T-cell (primary cell): ENCODE data around the gene LIMS1. TPM values are rescaled to one million over a fixed set of nuclear protein-coding genes. Genes with fewer than 3 reads are reported as not detected.

Source experiments
- ATAC-seq, 4 experiments: fragments of 200-7000 bp in 3 of 4; fragments of 150-1000 bp in 1 of 4; cut with Tn5 transposase; replicated peaks in 1 of 4; 1 replicate in 3 of 4; 2 replicates in 1 of 4; pipeline ENCODE4 v1.10.0; 2021; ENCODE audit warnings: moderate library complexity in 3 of 4, mild to moderate bottlenecking in 2 of 4, moderate number of reproducible peaks in 1 of 4
- CTCF ChIA-PET, 2 donors: fragments of 300-600 bp; sonication (Branson Sonifier 250); formaldehyde crosslinking; loops; one replicate each; lab custom pipeline; 2022; ENCODE audit warnings: antibody characterized with exemption in 2 of 2; lab: Charles Lee
- POLR2A ChIA-PET, 2 donors: fragments of 300-600 bp; sonication (Branson Sonifier 250); formaldehyde crosslinking; loops; one replicate each; lab custom pipeline; 2022; ENCODE audit warnings: antibody characterized with exemption in 2 of 2; lab: Charles Lee
- DNase-seq, 35 experiments: peaks; one replicate each; pipeline versions ENCODE4 v3.0.0 to v3.0.0-alpha.2; 2013 to 2023
- H3K27ac ChIP-seq: one replicate; pipeline ENCODE4 v1.5.1; 2013; ENCODE audit warnings: low read length
- H3K27me3 ChIP-seq, 2 experiments: replicated peaks in 1 of 2; 1 replicate in 1 of 2; 2 replicates in 1 of 2; pipeline versions ENCODE4 v1.6.1 to v1.7.0; 2013; ENCODE audit warnings: low read length in 1 of 2, mixed read lengths in 1 of 2; ENCODE audit not compliant: control insufficient read depth in 2 of 2, insufficient read depth in 2 of 2; ENCODE audit errors: extremely low read depth in 1 of 2
- H3K36me3 ChIP-seq, 2 donors: 1 replicate in 1 of 2; 2 replicates in 1 of 2; pipeline versions ENCODE4 v1.6.1 to v1.7.0; 2013; ENCODE audit warnings: low read length in 1 of 2; ENCODE audit not compliant: control insufficient read depth in 2 of 2, insufficient read depth in 1 of 2; ENCODE audit errors: extremely low read depth in 1 of 2
- H3K4me1 ChIP-seq, 2 experiments: 1 replicate in 1 of 2; 2 replicates in 1 of 2; pipeline versions ENCODE4 v1.6.1 to v1.7.0; 2013; ENCODE audit warnings: low read length in 2 of 2, mixed read lengths in 1 of 2; ENCODE audit not compliant: insufficient read depth in 2 of 2, control insufficient read depth in 1 of 2; ENCODE audit errors: extremely low read depth in 1 of 2
- H3K4me3 ChIP-seq, 2 donors: 1 replicate in 1 of 2; 2 replicates in 1 of 2; pipeline versions ENCODE4 v1.5.1 to v1.7.0; 2013; ENCODE audit warnings: mild to moderate bottlenecking in 2 of 2, low read length in 1 of 2, moderate library complexity in 1 of 2; ENCODE audit not compliant: control insufficient read depth in 1 of 2; ENCODE audit errors: extremely low read depth in 1 of 2
- H3K9me3 ChIP-seq: 2 replicates; pipeline ENCODE4 v1.7.0; 2013
- H3K27ac Mint-ChIP-seq, 2 donors: one replicate each; pipeline ENCODE4 v1.8.0; 2020 to 2021; ENCODE audit warnings: mild to moderate bottlenecking in 2 of 2, mixed read lengths in 2 of 2
- H3K27me3 Mint-ChIP-seq, 2 donors: one replicate each; pipeline ENCODE4 v1.8.0; 2021 to 2022; ENCODE audit warnings: mixed read lengths in 2 of 2
- H3K36me3 Mint-ChIP-seq: one replicate; pipeline ENCODE4 v1.8.0; 2021; ENCODE audit warnings: mixed read lengths
- H3K4me1 Mint-ChIP-seq, 3 donors: one replicate each; pipeline ENCODE4 v1.8.0; 2020 to 2022; ENCODE audit warnings: mixed read lengths in 3 of 3, mild to moderate bottlenecking in 1 of 3
- H3K4me3 Mint-ChIP-seq, 3 donors: one replicate each; pipeline ENCODE4 v1.8.0; 2020 to 2022; ENCODE audit warnings: mild to moderate bottlenecking in 3 of 3, mixed read lengths in 3 of 3, moderate library complexity in 3 of 3
- H3K9me3 Mint-ChIP-seq, 3 donors: one replicate each; pipeline ENCODE4 v1.8.0; 2020 to 2022; ENCODE audit warnings: mixed read lengths in 3 of 3
- WGBS: methylation state at CpG from one replicate; pipeline ENCODE4 v1.1.5; 2013; ENCODE audit warnings: missing lambda C conversion rate; ENCODE audit not compliant: insufficient coverage; 5-methylcytosine and 5-hydroxymethylcytosine counted together
- total RNA-seq, 35 experiments: library from RNA in 6 of 35; stranded (reverse) in 6 of 35; fragments of 120-200 nt in 1 of 35; gene quantifications; one replicate each; pipeline versions ENCODE4 v1.2.1 to v1.2.4 and lab custom pipeline; 2013 to 2026

The LIMS1 gene
- total RNA-seq, 5 donors from 2014 or later (not counting 1 experiment from before 2014, with no cell fraction given) = 55.5 to 82.8 (median 56.9) TPM

GRCh38 chr2:108586631-108587030, 52.4 kb downstream of the LIMS1 start:
- POLR2A ChIA-PET = interaction anchor here in 1 of 2 donors (0.6 kb wide), 1 partner anchor 110 kb away, joined by 6 read pairs; no protein-coding TSS in a partner anchor
- H3K4me1 Mint-ChIP-seq = peaks cover 25 to 32% (median 30%) of the 10 kb centered on the region in 3 donors

DNA sequence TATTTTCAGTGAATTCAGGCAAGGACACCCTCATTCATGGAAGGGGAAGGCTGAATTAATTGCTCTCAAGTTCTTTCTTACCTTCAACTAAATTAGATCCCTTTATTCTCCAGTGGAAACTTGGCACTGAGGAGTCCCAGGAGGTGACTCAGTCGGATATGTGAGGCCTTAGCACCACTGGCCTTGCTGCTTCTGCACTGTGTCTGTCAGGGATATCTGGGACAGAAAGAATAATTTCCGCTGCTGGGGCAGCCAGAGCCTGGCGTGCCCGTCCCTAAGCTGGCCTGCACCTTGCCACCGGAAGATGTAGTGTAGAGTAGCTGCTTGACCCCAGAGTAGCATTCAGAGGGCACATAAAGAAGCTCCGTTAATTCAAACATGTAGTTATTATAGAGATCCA, 53.4 kb downstream of the LIMS1 start:
- Histone ChIP-seq H3K4me1 (peaks cover 2 to 3% of the 10 kb centered on the region in 2 experiments), H3K9me3 (no peaks in the 10 kb centered on the region), H3K27ac (no peak overlapping the region), H3K27me3 (no peaks in the 10 kb centered on the region), H3K4me3 (no peak overlapping the region), H3K36me3 (no peaks in the 10 kb centered on the region)
- ChIA-PET CTCF (interaction anchor here in 1 of 2 donors (0.7 kb wide), 1 partner anchor 601 kb away, joined by 4 read pairs; no protein-coding TSS in a partner anchor), POLR2A (no interaction called here)
- Mint-ChIP-seq H3K9me3 (no peaks in the 10 kb centered on the region), H3K36me3 (no peaks in the 10 kb centered on the region), H3K4me1 (peaks cover 27 to 32% (median 30%) of the 10 kb centered on the region in 3 donors), H3K27ac (peak overlapping the region in 1 of 2 donors; percentile 70), H3K4me3 (no peak overlapping the region), H3K27me3 (no peaks in the 10 kb centered on the region)
- WGBS = 97% methylated on average over 5 of the region's 6 CpGs
- DNase-seq (no peak), ATAC-seq (no peak)

More at GRCh38 chr2:108586631-108587030, 52.4 kb downstream of the LIMS1 start:
- Histone ChIP-seq H3K9me3 (no peaks in the 10 kb centered on the region), H3K4me1 (peaks cover 2 to 3% of the 10 kb centered on the region in 2 experiments), H3K27me3 (no peaks in the 10 kb centered on the region), H3K4me3 (no peak overlapping the region), H3K36me3 (no peaks in the 10 kb centered on the region), H3K27ac (no peak overlapping the region)
- Mint-ChIP-seq H3K9me3 (no peaks in the 10 kb centered on the region), H3K36me3 (no peaks in the 10 kb centered on the region), H3K27ac (no peak overlapping the region), H3K4me3 (no peak overlapping the region), H3K27me3 (no peaks in the 10 kb centered on the region)
- DNase-seq (no peak), ATAC-seq (no peak)
- CTCF ChIA-PET = interaction anchor here in 1 of 2 donors (0.8 kb wide), 1 partner anchor 13 kb away, joined by 3 read pairs; no protein-coding TSS in a partner anchor
- 100% methylated on average over 1 of the region's 5 CpGs for WGBS

DNA sequence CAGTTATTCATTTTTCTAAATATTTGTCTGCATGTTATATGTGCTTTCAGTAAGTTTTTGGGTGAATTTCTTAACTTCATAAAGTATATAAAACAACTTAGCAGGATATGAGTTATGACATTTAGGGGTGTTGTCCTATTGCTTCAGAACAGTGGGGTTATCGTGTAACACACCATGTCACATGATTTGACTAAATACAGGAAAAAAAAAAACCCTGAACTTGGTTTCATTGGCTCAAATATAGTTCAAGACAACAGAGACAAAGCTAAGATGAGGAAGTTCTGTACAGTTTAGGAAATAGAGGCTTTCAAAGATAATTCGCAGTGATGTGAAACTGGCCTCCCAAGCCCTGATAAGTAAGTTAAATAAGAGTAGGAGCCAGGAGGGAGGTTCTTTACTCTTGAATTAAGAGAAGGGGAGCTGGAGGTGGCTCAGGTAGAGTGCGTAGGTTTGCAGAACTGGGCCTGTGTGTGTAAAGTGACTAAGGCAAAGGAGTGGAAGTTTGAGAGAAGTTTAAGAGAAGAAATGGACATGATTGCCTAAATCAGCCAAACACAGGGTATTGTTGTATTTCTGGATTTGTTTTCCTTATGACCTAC, 53.9 kb downstream of the LIMS1 start:
- no peaks in the 10 kb centered on the region for H3K36me3 ChIP-seq
- whole genome bisulfite sequencing = 77% methylated on average over 2 of the region's 3 CpGs
- ATAC-seq = peak in 1 of 4 experiments; percentile 75
- Mint-ChIP-seq H3K9me3 (no peaks in the 10 kb centered on the region), H3K27me3 (no peaks in the 10 kb centered on the region), H3K4me3 (peak overlapping the region in 1 of 3 donors; percentile 6), H3K27ac (peak overlapping the region; percentile 56 to 70), H3K36me3 (no peaks in the 10 kb centered on the region), H3K4me1 (peaks cover 27 to 32% (median 30%) of the 10 kb centered on the region in 3 donors)
- no peak for DNase-seq
- ChIA-PET CTCF (interaction anchor here (0.6 to 0.7 kb wide), 2 partner anchors 10 to 601 kb away, joined by 4 to 5 read pairs; no protein-coding TSS in a partner anchor), POLR2A (no interaction called here)
- H3K4me3 ChIP-seq = no peak overlapping the region
- no peaks in the 10 kb centered on the region for H3K9me3 ChIP-seq
- H3K27ac ChIP-seq = no peak overlapping the region
- no peaks in the 10 kb centered on the region for H3K27me3 ChIP-seq
- peaks cover 2 to 3% of the 10 kb centered on the region in 2 experiments for H3K4me1 ChIP-seq

DNA sequence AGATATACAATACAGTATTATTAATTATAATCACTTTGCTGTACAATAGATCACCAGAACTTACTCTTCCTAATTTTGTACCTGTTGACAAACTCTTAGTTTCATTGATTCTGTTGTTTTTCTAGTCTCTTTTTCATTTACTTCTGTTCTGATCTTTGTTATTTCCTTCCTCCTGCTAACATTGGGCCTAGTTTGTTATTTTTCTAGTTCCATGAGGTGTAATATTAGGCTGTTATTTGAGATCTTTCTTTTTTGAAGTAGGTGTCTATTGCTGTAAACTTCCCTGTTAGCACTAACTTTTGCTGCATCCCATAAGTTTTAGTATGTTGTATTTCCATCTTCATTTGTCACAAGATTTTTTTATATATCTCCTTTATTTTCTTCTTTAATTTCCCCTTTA, 55.1 kb downstream of the LIMS1 start:
- H3K27me3 Mint-ChIP-seq = no peaks in the 10 kb centered on the region
- Histone ChIP-seq H3K27ac (no peak overlapping the region), H3K36me3 (no peaks in the 10 kb centered on the region), H3K9me3 (no peaks in the 10 kb centered on the region), H3K4me3 (no peak overlapping the region), H3K4me1 (peaks cover 0 to 2% of the 10 kb centered on the region in 2 experiments), H3K27me3 (no peaks in the 10 kb centered on the region)
- H3K27ac Mint-ChIP-seq = no peak overlapping the region
- ATAC-seq (no peak), DNase-seq (no peak)
- no peaks in the 10 kb centered on the region for H3K36me3 Mint-ChIP-seq
- POLR2A ChIA-PET = no interaction called here
- H3K4me1 Mint-ChIP-seq = peaks cover 31 to 37% (median 34%) of the 10 kb centered on the region in 3 donors
- H3K4me3 Mint-ChIP-seq = no peak overlapping the region
- CTCF ChIA-PET = no interaction called here
- H3K9me3 Mint-ChIP-seq = no peaks in the 10 kb centered on the region

- no peak overlapping the region for H3K27ac Mint-ChIP-seq
- CTCF ChIA-PET = no interaction called here
Measured at GRCh38 chr2:108589781-108590180, 55.5 kb downstream of the LIMS1 start.

GRCh38 chr2:108591163-108591562, 56.9 kb downstream of the LIMS1 start:
- Mint-ChIP-seq H3K4me3 (no peak overlapping the region), H3K27me3 (no peaks in the 10 kb centered on the region), H3K9me3 (no peaks in the 10 kb centered on the region), H3K4me1 (peaks cover 41 to 46% (median 44%) of the 10 kb centered on the region in 3 donors), H3K27ac (peak overlapping the region in 1 of 2 donors; percentile 58), H3K36me3 (no peaks in the 10 kb centered on the region)
- 77% methylated on average over 6 of the region's 6 CpGs for WGBS
- POLR2A ChIA-PET = no interaction called here
- CTCF ChIA-PET = no interaction called here
- Histone ChIP-seq H3K4me1 (peaks cover 0 to 2% of the 10 kb centered on the region in 2 experiments), H3K36me3 (no peaks in the 10 kb centered on the region), H3K9me3 (no peaks in the 10 kb centered on the region), H3K27me3 (no peaks in the 10 kb centered on the region), H3K4me3 (no peak overlapping the region), H3K27ac (no peak overlapping the region)
- ATAC-seq = no peak
- peak in 2 of 35 experiments; percentile 14 to 44 for DNase-seq

More at GRCh38 chr2:108589781-108590180, 55.5 kb downstream of the LIMS1 start:
- Mint-ChIP-seq H3K36me3 (no peaks in the 10 kb centered on the region), H3K9me3 (no peaks in the 10 kb centered on the region), H3K27me3 (no peaks in the 10 kb centered on the region), H3K4me1 (peaks cover 33 to 42% (median 36%) of the 10 kb centered on the region in 3 donors), H3K4me3 (no peak overlapping the region)
- Histone ChIP-seq H3K9me3 (no peaks in the 10 kb centered on the region), H3K27ac (no peak overlapping the region), H3K27me3 (no peaks in the 10 kb centered on the region), H3K4me3 (no peak overlapping the region), H3K4me1 (peaks cover 0 to 2% of the 10 kb centered on the region in 2 experiments), H3K36me3 (no peaks in the 10 kb centered on the region)
- no peak for DNase-seq
- no peak for ATAC-seq
- POLR2A ChIA-PET = no interaction called here
- no CpG with 5 or more reads among the region's 2 CpGs for WGBS
